Esophagus muscularis mucosa (tissue), 4 donors: Measurements from ENCODE around the gene RPS19BP1. TPM values are rescaled to one million over a fixed set of nuclear protein-coding genes. Genes with fewer than 3 reads are reported as not detected.

Source experiments
- DNase-seq: peaks from one replicate; pipeline ENCODE4 v3.0.0-alpha.2; 2017; ENCODE audit errors: extremely low spot score
- H3K27ac ChIP-seq, 4 donors: fragments of 200-600 bp; sonication (generic); replicated peaks in 1 of 4; 1 replicate in 3 of 4; 2 replicates in 1 of 4; pipeline ENCODE4 v1.5.1; 2016 to 2019; ENCODE audit warnings: mild to moderate bottlenecking in 1 of 4
- H3K27me3 ChIP-seq, 4 donors: fragments of 200-600 bp; sonication (generic); one replicate each; pipeline versions ENCODE4 v1.5.1 to v1.6.0; 2016 to 2019
- H3K36me3 ChIP-seq, 4 donors: fragments of 200-600 bp; sonication (generic); one replicate each; pipeline ENCODE4 v1.5.1; 2016 to 2019
- H3K4me1 ChIP-seq, 4 donors: fragments of 200-600 bp; sonication (generic); one replicate each; pipeline ENCODE4 v1.5.1; 2016 to 2019
- H3K4me3 ChIP-seq, 4 donors: fragments of 200-600 bp; sonication (generic); 1 replicate in 2 of 4; 2 replicates in 2 of 4; pipeline ENCODE4 v1.5.1; 2016 to 2019; ENCODE audit warnings: mild to moderate bottlenecking in 4 of 4, moderate library complexity in 1 of 4
- H3K9me3 ChIP-seq, 4 donors: fragments of 200-600 bp; sonication (generic); 1 replicate in 3 of 4; 2 replicates in 1 of 4; pipeline ENCODE4 v1.5.1; 2016 to 2019
- EP300 ChIP-seq: sonication (generic); formaldehyde crosslinking; IDR thresholded peaks from one replicate; pipeline ENCODE4 v1.6.1; 2017; ENCODE audit warnings: antibody characterized with exemption
- POLR2A ChIP-seq: fragments of 450-650 bp; IDR thresholded peaks from one replicate; pipeline ENCODE4 v1.6.1; 2017; ENCODE audit warnings: antibody characterized with exemption, moderate library complexity, mild to moderate bottlenecking, low read depth
- POLR2AphosphoS5 ChIP-seq, 2 donors: sonication (generic); formaldehyde crosslinking; IDR thresholded peaks; one replicate each; pipeline ENCODE4 v1.6.1; 2017; ENCODE audit warnings: antibody characterized with exemption in 2 of 2
- WGBS: methylation state at CpG from one replicate; pipeline ENCODE4 v1.1.5; 2018; 5-methylcytosine and 5-hydroxymethylcytosine counted together
- intact Hi-C: fragments of 100-400 bp; cut with DNase I; formaldehyde crosslinking; loops from one replicate; pipeline ENCODE4 v1.15.1; 2023
- total RNA-seq, 4 donors: library from RNA; depleted of rRNA; stranded (reverse); fragments of >200 nt; gene quantifications; one replicate each; pipeline versions ENCODE4 v1.1.0 to v1.2.1, GENCODE V29; 2016
- TF ChIP-seq, protein P1 (sequence below), 3 experiments: fragments of 200-600 bp in 2 of 3; fragments of 450-650 bp in 1 of 3; sonication (generic) in 2 of 3; IDR thresholded peaks; one replicate each; pipeline ENCODE4 v1.5.1; 2017 to 2019; ENCODE audit warnings: antibody characterized with exemption in 3 of 3, mild to moderate bottlenecking in 2 of 3, moderate library complexity in 1 of 3

The RPS19BP1 gene
- total RNA-seq, 4 donors from 2014 or later, result 158 to 202 (median 177) TPM

DNA sequence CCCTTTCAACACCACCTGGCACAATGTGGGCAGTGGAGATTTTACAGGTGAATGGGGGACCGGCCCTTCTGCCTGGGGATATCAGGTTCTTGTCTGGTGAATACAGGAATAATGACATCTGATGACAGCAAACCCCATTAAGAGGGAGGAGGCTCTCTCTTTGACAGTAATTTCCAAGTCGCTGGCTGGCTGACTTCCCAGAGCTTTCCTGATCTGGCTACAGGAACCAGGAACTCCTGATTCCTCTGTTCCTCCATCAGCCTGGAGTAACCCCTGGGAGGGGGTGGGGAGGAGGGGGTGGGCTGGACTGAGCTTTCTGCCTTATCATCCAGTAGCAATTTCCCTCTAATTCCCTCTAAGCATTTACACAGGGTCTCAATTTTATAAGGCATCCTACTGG lies 34.2 kb downstream of the RPS19BP1 start:
- Histone ChIP-seq H3K36me3 (no peaks in the 10 kb centered on the region), H3K9me3 (no peaks in the 10 kb centered on the region), H3K27me3 (no peaks in the 10 kb centered on the region), H3K4me1 (peaks cover 33 to 54% (median 43%) of the 10 kb centered on the region in 4 donors), H3K27ac (peak overlapping the region in 3 of 4 donors; percentile 2 to 57 (median 7)), H3K4me3 (no peak overlapping the region)
- TF ChIP-seq, protein P1, sequence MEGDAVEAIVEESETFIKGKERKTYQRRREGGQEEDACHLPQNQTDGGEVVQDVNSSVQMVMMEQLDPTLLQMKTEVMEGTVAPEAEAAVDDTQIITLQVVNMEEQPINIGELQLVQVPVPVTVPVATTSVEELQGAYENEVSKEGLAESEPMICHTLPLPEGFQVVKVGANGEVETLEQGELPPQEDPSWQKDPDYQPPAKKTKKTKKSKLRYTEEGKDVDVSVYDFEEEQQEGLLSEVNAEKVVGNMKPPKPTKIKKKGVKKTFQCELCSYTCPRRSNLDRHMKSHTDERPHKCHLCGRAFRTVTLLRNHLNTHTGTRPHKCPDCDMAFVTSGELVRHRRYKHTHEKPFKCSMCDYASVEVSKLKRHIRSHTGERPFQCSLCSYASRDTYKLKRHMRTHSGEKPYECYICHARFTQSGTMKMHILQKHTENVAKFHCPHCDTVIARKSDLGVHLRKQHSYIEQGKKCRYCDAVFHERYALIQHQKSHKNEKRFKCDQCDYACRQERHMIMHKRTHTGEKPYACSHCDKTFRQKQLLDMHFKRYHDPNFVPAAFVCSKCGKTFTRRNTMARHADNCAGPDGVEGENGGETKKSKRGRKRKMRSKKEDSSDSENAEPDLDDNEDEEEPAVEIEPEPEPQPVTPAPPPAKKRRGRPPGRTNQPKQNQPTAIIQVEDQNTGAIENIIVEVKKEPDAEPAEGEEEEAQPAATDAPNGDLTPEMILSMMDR (IDR thresholded peaks at IDR 0.05), result no peak
- TF ChIP-seq POLR2AphosphoS5 (IDR thresholded peaks at IDR 0.05) (no peak), EP300 (no peak), POLR2A (no peak)
- no peak for DNase-seq
- WGBS, result 44% methylated on average over 1 of the region's 2 CpGs
- intact Hi-C loops, result no loop called here

DNA sequence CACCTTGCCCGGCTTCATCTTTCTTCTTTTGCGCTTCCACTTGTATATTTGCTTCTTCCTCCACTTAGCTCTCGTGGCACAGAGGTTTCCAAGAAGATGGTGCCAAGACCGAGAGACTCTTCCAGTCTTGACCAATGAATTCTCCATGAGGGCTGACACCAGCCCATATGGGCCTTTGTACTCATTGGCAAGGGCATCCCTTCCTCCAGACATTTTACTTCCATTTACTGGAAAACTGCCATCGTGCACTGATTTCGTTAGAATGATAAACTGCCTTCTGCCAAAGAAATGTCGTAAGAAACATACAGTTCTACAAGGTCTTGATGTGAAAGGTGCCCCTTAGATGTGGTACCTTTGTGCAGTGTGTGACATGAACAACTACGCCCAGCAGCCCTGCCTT lies 35.1 kb downstream of the RPS19BP1 start:
- DNase-seq, result no peak
- no peaks in the 10 kb centered on the region for H3K9me3 ChIP-seq
- H3K27me3 ChIP-seq, result no peaks in the 10 kb centered on the region
- peak overlapping the region in 1 of 4 donors; percentile 27 for H3K27ac ChIP-seq
- peaks cover 28 to 46% (median 35%) of the 10 kb centered on the region in 4 donors for H3K4me1 ChIP-seq
- 89% methylated on average over 8 of the region's 8 CpGs for WGBS
- no peaks in the 10 kb centered on the region for H3K36me3 ChIP-seq
- TF ChIP-seq POLR2A, result no peak
- no peak for TF ChIP-seq EP300
- TF ChIP-seq POLR2AphosphoS5 (IDR thresholded peaks at IDR 0.05), result no peak
- TF ChIP-seq, protein P1 (IDR thresholded peaks at IDR 0.05), result no peak
- no peak overlapping the region for H3K4me3 ChIP-seq
- intact Hi-C loops, result no loop called here

DNA sequence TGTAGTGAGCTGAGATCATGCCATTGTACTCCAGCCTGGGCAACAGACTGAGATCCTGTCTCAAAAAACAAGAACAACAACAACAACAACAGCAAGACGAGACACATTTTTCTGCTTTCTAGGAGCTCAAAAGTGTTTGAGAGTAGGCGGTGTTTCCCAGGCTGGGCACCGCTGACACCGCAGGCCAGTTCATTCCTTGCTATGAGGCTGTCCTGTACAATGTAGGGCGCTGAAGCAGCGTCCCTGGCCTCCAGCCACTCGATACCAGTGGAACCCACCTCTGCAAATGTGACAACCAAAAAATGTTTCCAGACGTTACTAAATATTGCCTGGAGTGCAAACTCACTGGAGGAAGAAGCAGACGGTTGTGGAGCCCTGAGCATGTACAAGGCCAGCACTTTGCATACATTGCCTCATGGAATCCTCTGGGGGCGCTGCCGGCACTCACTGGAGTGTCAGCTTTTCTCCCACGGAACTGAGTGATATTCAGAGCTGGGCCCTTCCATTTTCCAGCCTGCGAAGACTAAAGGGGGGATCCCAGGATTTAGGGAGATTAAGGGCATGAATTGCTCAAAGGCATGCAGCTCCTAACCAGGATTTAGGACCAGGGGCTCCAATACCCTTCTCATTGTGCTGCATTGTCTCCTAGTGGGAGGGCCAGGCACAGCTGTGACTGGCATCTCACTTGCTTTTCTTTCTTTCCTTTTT lies 36.3 kb downstream of the RPS19BP1 start:
- Histone ChIP-seq H3K9me3 (no peaks in the 10 kb centered on the region), H3K27ac (peak overlapping the region; percentile 29 to 42 (median 39)), H3K4me1 (peaks cover 22 to 40% (median 28%) of the 10 kb centered on the region in 4 donors), H3K27me3 (peaks cover 0 to 5% (median 0%) of the 10 kb centered on the region in 4 donors), H3K36me3 (no peaks in the 10 kb centered on the region), H3K4me3 (no peak overlapping the region)
- intact Hi-C loops, result no loop called here
- 44% methylated on average over 13 of the region's 13 CpGs for WGBS
- DNase-seq, result no peak
- TF ChIP-seq POLR2AphosphoS5 (IDR thresholded peaks at IDR 0.05), result peak in 1 of 2 donors; percentile 39
- TF ChIP-seq, protein P1 (IDR thresholded peaks at IDR 0.05), result peak; percentile 60 to 87 (median 64)
- TF ChIP-seq POLR2A, result no peak
- no peak for TF ChIP-seq EP300

DNA sequence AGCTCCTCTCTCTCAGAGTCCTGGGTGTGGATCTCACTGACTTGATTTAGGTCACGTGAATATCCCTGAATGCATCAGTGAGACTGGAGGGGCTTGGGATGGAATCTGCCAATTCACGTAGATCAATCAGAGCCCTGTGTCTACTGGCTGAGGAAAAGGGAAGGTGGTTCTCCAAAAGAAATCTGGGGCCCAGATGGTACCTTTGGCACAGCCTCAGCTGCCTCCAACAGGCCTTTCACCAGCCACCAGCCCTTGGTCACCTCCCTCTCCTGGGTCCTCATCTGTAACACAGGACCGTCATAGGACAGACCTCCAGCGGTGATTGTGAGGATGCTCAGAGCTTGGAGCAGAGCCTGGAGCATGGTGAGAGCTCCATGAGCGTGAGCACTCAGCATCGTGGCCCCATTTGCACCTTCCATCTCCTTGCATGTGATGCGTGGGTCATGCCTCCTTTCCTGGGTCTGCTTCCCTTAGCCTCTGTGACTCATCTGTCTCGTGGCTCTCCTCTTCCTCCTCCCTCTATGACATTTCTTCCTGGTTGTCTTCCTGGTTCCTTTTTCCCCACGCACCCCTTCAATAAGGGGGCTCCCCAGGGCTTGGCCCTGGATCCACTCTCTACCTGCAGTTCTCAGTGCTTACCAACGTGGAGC lies 38.0 kb downstream of the RPS19BP1 start:
- no peak for TF ChIP-seq POLR2A
- TF ChIP-seq, protein P1 (IDR thresholded peaks at IDR 0.05), result no peak
- TF ChIP-seq POLR2AphosphoS5 (IDR thresholded peaks at IDR 0.05), result no peak
- TF ChIP-seq EP300, result no peak
- Histone ChIP-seq H3K9me3 (no peaks in the 10 kb centered on the region), H3K4me3 (no peak overlapping the region), H3K4me1 (peaks cover 13 to 39% (median 28%) of the 10 kb centered on the region in 4 donors), H3K27me3 (peaks cover 0 to 9% (median 0%) of the 10 kb centered on the region in 4 donors), H3K27ac (peak overlapping the region in 1 of 4 donors; percentile 13), H3K36me3 (no peaks in the 10 kb centered on the region)
- DNase-seq, result no peak
- intact Hi-C loops, result loop anchor here (2.0 kb wide), 1 partner anchor 34 kb away; no protein-coding TSS in a partner anchor
- WGBS, result 71% methylated on average over 10 of the region's 10 CpGs
